Activated CD4-positive, CD25-positive, alpha-beta regulatory T cell treated with anti-CD3 and anti-CD28 coated beads, Interleukin-2, amount 50 U/mL, for 24 hours (primary cell): ENCODE measurements around the gene FILIP1L.

ENCODE experiments used
- ATAC-seq, 2 donors: fragments of 150-1000 bp; cut with Tn5 transposase; one replicate each; pipeline ENCODE4 v1.10.0; 2021; ENCODE audit warnings: mild to moderate bottlenecking in 1 of 2, moderate library complexity in 1 of 2

Gene FILIP1L

DNA sequence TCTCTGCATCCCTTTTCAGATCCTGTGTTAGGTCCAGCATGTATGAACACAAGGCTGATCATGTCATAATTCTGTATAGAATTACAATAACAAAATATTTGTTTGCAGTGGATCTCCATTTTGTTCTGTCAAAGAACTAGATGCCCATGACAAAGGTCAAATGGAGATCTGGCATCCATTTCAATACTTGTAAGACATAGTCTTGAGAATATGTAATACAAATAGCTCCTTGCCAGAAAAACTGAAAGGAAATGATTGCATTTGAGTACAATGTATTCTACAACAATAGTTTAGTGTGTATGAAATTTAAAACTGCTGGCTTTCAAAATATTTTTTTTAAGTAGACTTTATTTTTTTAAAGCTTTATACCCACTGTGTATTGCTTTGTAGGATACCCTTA, 195.6 kb downstream of the FILIP1L start:
- ATAC-seq, result no peak

DNA sequence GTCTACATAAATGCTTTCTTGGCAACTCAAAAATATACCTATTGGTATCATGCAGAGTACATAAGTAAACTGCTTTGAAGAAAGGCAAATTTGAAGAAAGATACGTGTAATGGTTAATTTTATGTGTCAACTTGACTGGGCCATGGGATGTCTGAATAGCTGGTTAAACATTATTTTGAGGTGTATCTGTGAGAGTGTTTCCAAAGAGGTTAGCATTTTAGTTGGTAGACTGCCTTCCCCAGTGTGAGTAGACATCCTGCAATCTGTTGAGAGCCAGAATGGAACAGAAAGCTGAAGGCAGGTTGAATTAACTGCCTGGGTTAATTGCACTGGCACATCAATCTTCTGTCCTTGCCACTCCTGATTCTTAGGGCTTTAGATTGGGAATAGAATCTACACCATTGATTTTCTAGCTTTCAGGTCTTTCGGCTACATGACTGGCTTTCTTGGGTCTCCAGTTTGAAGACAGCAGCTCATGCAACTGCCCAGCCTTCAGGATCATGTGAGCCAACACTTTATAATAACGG, 198.3 kb downstream of the FILIP1L start:
- no peak for ATAC-seq

DNA sequence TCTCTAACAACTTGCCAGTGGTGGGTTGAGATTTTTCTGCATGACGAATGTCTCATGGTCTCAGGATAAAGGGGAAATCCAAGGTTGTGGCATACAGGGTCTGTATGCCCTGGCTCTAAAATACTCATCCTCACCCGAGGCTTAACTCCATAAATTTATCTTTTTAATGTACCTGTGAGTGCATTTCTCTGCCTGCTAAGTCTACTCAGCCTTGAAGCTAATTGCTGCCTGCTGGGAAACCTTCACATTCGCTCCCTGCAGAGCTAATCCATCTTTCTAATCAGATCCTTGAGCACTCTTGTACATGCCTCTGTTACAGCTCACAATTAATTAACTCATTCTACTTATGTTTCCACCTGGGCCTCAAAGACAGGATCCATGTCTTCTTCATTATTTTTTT, 202.9 kb downstream of the FILIP1L start:
- ATAC-seq, result no peak

DNA sequence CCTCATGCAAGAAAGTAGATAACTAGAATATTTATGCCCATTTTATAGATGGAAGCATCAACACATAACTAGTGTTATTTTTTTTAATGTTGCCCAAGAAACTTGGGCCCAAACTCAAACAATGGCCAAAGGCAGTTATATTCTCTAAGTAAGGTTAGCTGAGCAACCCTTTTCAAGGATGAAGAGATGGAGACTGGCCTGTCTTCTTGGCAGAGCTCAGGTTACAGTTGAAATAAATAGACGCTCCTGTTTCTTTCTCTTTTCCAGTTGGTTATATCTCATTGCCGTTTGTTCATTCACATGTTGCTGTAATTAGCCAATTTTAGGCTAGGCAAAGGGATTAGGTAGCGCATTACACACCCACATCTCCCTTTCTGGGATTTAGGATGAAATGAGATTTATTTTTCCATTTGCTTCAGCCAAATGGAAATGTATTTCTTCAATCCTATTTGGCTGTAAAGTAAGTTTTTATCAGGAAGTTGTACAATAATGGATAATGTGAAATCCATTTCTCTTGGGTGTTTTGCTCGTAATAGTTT, 203.5 kb downstream of the FILIP1L start:
- no peak for ATAC-seq

DNA sequence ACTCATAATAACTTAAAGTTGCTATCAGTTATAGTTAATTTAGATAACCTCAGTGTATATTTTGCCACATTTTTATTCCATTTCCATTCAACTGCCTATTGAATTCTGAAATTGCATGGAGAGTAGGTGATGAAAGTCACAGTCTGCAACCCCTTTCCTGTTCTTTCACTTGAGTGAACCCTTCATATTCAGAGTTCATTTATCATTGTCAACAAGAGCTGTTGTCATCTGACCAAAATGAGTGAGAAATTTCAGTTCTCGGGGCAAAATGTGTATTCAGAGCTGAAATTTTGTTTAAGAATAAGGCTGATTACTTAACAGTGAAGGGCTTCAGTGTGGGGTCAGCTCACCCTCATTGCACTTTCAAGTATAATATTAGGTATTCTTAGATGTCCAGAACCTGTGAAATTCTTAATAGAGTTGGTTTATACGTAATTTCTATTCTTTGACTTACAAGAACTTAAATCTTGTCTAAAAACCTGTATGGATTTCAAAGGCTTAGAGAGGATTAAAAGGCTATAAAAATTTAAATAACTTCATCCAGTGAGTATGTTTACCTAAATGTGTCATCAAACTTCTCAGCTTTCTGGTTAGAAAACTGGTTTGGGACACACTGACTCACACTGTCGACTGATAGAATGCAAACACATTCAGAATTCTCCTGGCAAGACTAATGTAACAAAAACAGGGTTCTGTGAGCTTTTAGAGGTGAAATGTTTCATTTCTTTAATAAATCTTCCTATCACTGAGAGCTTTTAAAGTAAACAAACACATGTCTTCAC, 204.4 kb downstream of the FILIP1L start:
- ATAC-seq, result no peak

DNA sequence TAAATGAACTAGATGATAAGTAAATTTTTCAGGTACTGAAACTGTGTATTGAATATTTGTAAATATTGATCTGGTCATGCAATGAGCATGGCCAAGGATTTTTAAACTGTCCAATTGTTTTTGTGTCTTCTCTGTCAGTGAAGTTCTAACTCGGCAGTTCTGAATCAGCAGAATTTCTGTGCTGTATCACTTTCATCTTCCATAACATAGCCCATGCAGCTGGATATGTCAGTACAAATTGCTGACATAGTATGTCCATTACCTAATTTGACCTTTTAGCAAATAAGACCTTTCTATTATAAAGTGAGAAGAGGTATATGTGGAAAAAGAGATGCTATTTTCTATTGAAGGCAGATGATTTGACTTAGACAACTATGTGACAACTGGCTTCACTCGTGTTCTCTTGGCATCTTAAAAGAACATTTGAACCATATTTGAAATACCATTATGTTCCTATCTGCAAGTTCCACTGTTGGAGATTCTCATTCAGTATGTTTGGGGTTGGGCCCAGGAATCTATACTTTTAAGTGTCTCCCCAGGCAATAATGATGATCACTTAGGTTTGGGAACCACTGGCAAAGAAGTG, 206.2 kb downstream of the FILIP1L start:
- no peak for ATAC-seq

DNA sequence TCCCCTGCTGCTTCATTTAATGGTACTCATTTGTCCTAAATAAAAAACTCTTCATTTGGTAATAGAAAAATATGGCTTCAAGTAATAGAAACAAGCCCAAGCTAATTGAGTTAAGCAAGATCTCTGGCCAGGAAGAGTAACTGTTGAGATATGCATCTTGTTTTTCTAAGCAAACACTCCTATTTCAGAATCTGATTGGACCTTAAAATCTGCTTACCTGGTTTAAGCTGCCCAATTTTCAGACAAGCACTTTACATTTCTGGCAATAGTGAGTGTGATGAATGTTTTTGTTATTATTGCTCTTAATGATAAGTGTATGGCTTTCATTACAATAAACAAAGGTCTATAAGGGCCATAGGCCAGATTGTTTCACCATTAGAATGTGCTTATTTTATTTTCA, 210.4 kb downstream of the FILIP1L start:
- ATAC-seq, result no peak

DNA sequence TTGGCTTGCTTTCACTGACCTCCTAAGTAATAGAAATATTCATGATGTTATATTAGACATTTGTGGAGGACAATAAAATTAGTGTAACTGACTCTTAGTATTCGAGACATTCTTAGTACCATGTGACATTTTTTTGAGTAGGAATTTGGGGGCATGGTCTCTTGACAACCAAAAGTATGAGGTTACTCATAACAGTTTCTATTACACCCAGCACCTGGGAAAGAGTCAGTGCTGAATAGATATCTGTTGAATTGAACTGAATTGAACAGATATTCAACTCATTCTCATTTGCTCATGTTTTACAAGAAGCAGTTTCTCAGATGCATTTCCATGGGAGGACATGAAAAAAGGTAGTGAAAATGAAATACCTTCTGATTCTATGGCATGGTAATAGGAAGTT, 212.2 kb downstream of the FILIP1L start:
- no peak for ATAC-seq

DNA sequence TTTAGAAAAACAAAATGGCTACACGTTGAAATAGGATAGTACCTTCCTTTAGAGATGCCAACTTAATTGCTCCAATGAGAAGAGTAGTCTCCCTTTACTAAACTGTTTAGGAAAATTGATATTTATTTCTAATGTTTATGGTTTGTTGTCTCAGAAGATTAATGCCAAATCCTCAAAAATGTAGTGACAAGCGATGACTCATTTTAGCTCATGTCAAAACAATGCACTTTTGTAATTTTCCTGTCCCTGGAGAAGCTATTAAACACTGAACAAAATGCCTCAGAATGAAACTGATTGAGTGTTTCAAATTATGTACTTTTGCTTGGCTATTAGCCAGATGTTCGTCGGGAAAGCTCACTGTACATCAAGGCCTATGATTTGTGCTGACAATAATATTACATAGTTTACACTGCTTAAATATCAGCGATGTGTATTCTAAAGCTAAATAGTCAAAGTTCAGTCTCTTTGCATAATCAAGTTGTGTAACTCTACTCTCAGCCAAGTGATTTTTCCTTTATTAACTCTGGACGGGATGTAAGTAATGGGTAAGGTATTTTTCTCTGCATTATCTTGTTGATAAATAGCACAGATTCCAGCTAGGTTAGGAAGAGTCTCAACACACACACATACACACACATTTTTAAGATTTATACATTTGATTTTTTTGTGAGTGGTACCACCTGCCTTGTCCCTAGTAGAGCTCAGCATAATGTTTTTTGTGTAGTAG, 212.9 kb downstream of the FILIP1L start:
- no peak for ATAC-seq

DNA sequence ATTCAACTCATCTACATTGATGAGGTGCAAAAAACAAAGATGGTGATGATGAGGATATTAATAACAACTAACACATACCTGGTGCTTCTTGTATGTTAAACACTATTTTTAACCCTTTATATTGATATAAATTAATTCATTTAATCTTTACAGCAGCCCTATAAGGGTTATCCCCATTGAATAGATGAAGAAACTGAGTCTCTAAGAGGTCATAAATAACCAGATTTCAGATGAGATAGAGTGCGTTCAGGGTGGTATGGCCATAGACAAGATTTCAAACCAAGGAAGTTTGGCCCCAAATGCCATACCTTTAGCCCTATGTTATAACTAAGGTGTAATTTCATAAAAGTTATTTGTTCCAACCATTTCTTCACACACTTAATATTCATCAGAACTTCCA, 214.1 kb downstream of the FILIP1L start:
- ATAC-seq, result no peak

DNA sequence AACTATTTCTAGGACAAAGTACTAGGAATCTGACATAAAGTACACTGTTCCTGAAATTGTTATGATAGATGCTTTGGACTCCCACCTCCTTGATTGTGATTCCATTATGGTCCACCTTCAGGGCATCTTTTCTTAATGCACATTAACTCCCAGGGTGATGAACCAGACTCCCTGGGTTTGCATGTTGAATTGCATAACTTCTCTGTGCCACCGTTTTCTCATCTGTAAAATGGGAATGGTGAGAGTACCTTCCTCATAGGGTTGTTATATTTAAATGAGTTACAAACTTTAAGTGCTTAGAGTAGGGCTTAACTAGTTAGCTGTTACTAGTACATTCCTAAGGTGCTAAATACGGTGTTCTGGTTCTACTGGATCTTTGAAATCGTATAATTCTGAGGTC, 214.7 kb downstream of the FILIP1L start:
- ATAC-seq, result no peak

DNA sequence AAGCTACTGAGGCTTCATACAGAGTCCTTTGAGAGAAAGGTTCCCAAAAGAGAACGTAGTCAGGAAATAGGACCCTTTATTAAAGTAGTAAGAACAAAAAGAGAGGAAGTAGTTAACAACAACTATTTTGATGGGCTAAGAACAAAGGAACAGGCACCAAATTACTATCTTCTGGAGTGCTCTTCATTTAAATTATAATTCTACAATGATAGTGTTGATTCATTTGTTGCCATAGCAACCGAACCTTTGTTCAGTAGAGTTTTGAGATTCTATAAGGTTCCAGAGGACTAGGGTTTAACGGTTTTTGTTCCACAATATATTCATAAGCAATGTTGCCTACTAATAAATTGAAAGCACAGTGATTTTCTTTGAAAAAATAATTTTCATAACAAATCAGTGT, 217.8 kb downstream of the FILIP1L start:
- no peak for ATAC-seq

DNA sequence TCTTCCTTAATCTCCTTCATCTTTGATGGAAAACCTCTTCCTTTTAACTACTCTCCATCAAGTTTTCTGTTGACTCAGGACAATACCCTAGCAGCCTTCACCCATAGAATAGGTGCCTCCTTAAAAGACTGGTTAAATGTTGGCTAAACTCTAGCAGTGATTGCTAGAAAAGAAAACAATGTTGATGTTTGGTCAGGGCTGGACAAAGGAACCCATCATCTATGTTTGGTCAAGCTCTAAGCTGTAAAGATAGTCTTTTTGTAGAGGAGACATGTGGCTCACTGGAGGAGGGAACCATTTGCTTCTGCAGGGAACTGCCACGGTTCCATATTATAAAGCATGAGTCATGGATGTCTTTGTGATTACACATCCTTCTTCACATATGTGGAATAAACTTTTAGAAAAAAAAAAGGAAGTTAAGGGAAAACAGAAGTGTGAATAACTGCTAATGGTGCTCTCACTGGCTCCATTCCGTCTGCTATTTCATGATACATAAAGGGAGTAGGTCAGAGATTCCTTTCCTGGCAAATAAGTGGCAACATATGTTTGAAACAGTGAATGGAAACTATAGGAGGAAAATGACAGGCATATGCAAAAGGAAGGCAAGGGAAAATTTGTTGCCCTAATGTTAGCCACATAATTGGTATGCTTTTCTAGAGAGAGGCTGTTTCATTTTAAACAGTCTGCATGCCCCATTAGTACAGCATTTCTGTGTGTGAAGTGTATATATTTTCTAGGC, 218.4 kb downstream of the FILIP1L start:
- ATAC-seq, result no peak

DNA sequence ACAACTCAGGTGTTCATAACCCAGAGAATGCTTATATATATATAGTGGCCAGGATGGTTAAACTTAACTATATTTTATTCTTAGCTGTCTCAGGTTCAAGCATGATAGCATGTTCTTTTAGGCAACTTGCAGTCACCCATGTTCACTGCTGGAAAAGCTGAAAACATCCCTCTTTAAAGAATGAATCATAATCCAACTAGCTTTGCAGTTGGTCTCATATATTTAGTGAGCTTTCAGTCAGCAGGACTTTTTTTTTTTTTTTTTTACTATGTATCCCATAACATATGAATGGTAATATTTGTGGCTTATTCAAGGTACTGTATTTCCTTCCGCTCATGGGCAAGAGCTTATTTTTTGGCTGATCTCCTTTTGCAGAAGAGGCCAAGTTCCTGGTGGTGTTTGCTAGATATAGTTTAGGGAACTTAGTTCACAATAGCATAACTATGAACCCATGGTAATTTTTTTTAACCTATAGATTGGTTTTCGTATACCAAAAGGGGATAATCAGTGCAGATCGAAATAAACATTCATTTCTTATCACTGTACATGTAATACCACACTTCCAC, 219.1 kb downstream of the FILIP1L start:
- no peak for ATAC-seq

DNA sequence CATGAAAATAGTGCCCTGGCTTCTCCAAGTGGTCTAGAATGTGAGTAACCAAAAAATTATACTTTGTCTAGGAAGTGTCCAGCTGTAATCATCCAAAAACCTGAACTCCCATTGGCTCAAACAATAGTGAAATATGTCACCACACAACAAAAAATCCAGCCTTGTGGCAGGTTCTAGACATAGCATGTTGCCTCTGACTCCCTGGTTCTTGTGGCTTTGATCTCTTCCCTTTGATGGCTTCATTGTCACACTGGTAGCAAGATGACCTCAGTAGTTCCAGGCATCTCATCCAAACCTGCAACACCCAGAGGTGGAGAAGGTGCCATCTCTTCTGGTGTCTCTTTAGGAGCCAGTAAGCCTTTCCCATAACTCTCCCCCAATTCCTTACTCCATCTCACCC, 222.0 kb downstream of the FILIP1L start:
- ATAC-seq, result no peak

DNA sequence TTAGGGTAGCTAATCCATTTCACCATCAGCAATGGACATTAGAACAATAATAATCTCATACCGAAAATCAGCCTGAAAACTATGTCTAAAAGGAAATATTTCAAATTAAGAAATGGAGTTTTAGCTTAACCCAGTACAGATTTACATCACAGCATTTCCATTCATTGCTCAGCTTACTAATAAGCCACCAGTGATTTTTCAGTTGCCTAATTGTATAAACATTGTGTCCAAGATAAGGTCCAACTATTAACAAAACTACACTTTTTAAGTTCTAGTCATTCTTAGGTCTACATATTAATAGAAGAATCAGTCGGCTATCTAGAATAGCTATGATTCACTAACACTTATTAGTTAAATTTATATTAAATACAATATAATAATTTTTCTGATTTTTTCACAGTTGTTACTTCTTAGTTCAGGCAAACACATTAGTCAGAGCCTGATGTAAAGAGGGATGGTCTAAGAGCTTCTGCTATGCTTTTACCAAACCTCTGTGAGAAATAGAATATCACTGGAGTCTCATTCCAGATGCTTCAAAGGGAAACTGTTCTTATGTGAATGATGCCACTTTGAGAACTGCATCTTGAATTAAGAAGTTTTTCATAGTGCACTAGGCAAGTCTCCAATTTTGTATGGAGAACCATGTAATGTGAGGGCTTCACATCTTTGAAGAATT, 222.6 kb downstream of the FILIP1L start:
- ATAC-seq, result no peak

DNA sequence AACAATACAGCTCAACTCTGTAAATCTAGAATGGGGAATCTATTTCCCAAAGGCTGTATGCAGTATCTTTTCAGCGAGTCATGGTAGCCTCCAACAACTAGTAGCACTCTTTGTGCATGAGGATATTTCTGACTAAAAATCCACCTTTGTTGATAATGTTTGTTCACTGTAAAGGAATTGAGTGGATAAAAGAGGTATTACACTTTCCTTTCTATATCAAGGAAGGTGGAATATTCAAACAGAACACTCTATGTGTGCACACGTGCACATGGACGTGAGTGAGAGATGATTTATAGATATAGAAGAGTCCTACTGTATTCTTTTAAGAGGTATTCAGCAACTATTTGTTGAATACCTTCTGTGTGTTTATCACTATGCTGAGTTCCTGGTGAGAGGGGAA, 228.4 kb downstream of the FILIP1L start:
- ATAC-seq, result no peak

DNA sequence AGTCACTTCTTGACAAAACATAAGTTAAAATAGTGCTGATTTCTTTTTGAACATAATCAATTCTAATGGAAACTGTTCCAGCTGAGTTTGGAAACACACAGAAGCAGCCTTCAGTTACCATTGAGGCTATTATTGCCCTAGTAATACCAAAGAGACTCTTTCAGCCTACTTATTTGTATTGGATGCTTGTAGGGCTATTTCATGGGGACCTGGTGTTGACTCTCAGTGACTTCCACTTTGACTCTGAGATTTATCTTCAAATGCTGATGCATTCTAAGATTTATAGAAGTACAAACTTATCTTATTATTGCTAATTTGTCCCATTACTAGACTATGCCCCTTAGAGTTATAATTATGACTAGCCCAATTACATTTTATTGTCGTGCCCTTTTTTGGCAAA, 229.2 kb downstream of the FILIP1L start:
- no peak for ATAC-seq

DNA sequence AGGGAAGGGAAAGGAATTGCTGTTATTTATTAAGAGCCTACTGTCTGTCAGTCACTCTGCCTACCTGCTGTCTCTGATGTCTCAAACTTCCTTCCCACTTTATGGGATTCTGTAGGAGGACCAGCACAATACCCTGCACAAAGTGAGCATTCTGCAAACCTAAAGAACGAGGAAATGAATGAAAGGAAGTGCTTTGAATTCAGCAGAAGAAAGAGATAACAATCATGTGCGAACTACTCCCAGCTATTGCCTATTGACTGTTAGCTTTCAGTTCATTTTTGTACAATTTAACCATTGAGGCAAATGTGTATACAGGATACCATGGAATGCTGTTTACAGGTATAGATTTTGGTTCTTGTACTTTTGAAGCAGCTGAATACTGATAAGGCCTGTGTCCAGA, 229.8 kb downstream of the FILIP1L start:
- no peak for ATAC-seq

DNA sequence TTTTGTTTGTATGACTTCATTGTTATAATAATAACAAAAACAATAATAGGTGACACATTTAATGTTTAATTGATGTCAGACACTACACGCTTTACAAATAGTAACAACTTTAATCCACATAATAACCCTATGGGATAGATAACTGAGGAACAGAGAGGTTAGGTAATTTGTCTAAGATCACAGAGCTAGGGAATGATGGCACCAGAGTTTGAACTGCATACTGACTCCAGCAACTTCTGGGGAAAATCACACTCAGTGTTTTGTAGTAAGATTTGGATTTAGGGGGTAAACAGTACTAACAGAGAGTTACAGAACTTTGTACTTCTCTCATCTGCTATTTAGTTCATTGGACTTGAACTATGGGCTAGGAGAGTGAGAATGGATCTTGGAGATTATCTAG, 230.6 kb downstream of the FILIP1L start:
- no peak for ATAC-seq

DNA sequence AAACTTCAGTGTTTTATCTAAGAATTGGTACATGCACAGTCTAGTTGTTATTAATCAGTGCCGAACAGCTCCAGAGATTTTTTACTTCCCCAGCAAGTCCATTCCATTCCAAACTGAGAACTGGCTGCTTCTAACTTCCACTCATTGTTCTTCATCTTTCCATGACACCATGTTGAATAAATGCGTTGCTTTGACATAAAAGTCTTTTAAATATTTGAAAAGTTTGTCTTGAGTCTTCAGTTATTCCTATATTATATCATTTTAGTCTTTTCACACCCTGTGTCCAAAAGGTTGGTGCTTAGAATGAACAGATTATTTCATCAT, 231.2 kb downstream of the FILIP1L start:
- ATAC-seq, result no peak
